ENCODE measurements around the gene HDAC3. TPM values are rescaled to one million over a fixed set of nuclear protein-coding genes. Genes with fewer than 3 reads are reported as not detected.

Gene HDAC3
- total RNA-seq, 5 donors from 2014 or later (not counting 1 experiment from before 2014, with no cell fraction given): 68.5 to 78.5 (median 73.8) TPM

Other genes starting within 250 kb of the HDAC3 start
- gene PCDHGB4, start 249.2 kb downstream of the HDAC3 start, total RNA-seq: under 1 TPM; 0.09 to 0.29 (median 0.19) TPM
- under 1 TPM in 3 of 5 donors, not detected in 2; 0.05 to 0.13 (median 0.09) TPM for gene PCDHGA8, start 244.2 kb downstream of the HDAC3 start, total RNA-seq
- gene PCDHGB5, start 238.9 kb downstream of the HDAC3 start, total RNA-seq: under 1 TPM; 0.26 to 0.96 (median 0.39) TPM
- gene PCDHGA9, start 234.1 kb downstream of the HDAC3 start, total RNA-seq: under 1 TPM in 4 of 5 donors, not detected in 1; 0.14 to 0.26 (median 0.19) TPM
- gene PCDHGB6, start 228.8 kb downstream of the HDAC3 start, total RNA-seq: under 1 TPM in 4 of 5 donors, not detected in 1; 0.19 to 0.59 (median 0.37) TPM
- under 1 TPM; 0.10 to 0.53 (median 0.32) TPM for gene PCDHGA10, start 223.9 kb downstream of the HDAC3 start, total RNA-seq
- gene PCDHGB7, start 219.2 kb downstream of the HDAC3 start, total RNA-seq: under 1 TPM; 0.16 to 0.33 (median 0.22) TPM
- gene PCDHGA11, start 215.8 kb downstream of the HDAC3 start, total RNA-seq: under 1 TPM in 4 of 5 donors, not detected in 1; 0.06 to 0.44 (median 0.11) TPM
- under 1 TPM in 4 of 5 donors, not detected in 1; 0.09 to 0.53 (median 0.22) TPM for gene PCDHGA12, start 206.3 kb downstream of the HDAC3 start, total RNA-seq
- under 1 TPM in 4 of 5 donors, not detected in 1; 0.12 to 0.30 (median 0.24) TPM for gene PCDHGC3, start 160.9 kb downstream of the HDAC3 start, total RNA-seq
- under 1 TPM in 2 of 5 donors, not detected in 3; 0.18 to 0.51 TPM for gene PCDHGC4, start 151.8 kb downstream of the HDAC3 start, total RNA-seq
- gene PCDHGC5, start 147.8 kb downstream of the HDAC3 start, total RNA-seq: not detected
- 100 to 1,000 TPM; 190 to 271 (median 211) TPM for gene DIAPH1, start 17.8 kb downstream of the HDAC3 start, total RNA-seq
- 10 to 100 TPM; 15.3 to 30.7 (median 26.0) TPM for gene RELL2, start 148 bp upstream of the HDAC3 start, total RNA-seq
- 100 to 1,000 TPM in 3 of 5 donors, 10 to 100 TPM in 2; 68.5 to 103 (median 101) TPM for gene FCHSD1, start 14.6 kb upstream of the HDAC3 start, total RNA-seq
- gene ARAP3, start 45.4 kb upstream of the HDAC3 start, total RNA-seq: 10 to 100 TPM in 3 of 5 donors, 1 to 10 TPM in 2; 1.2 to 25.6 (median 20.5) TPM
- 1 to 10 TPM in 2 of 5 donors, under 1 TPM in 3; 0.23 to 3.0 (median 0.82) TPM for gene PCDH1, start 241.6 kb upstream of the HDAC3 start, total RNA-seq